ENCODE data around the gene EPHA3.

The EPHA3 gene

GRCh38 chr3:89372456-89372855 lies 265.0 kb downstream of the EPHA3 start:
- no peak for DNase-seq

GRCh38 chr3:89373434-89373833 lies 266.0 kb downstream of the EPHA3 start:
- no peak for DNase-seq

- no peak for DNase-seq
Observed at GRCh38 chr3:89375451-89375850, 268.0 kb downstream of the EPHA3 start.

- no peak for DNase-seq
Observed at GRCh38 chr3:89380016-89380415, 272.6 kb downstream of the EPHA3 start.

- DNase-seq: no peak
Observed at GRCh38 chr3:89392991-89393390, 285.6 kb downstream of the EPHA3 start.

GRCh38 chr3:89395456-89395855 lies 288.0 kb downstream of the EPHA3 start:
- DNase-seq: no peak

GRCh38 chr3:89395996-89396395 lies 288.6 kb downstream of the EPHA3 start:
- DNase-seq: no peak

GRCh38 chr3:89402051-89402450 lies 294.6 kb downstream of the EPHA3 start:
- DNase-seq: no peak

- DNase-seq: no peak
Observed at GRCh38 chr3:89405176-89405575, 297.8 kb downstream of the EPHA3 start.

GRCh38 chr3:89405593-89405992 lies 298.2 kb downstream of the EPHA3 start:
- no peak for DNase-seq

GRCh38 chr3:89411201-89411600 lies 303.8 kb downstream of the EPHA3 start:
- no peak for DNase-seq

- DNase-seq: no peak
Observed at GRCh38 chr3:89414270-89414669, 306.8 kb downstream of the EPHA3 start.

GRCh38 chr3:89419647-89420241 lies 312.3 kb downstream of the EPHA3 start:
- no peak for DNase-seq

- DNase-seq: no peak
Observed at GRCh38 chr3:89426060-89426459, 318.6 kb downstream of the EPHA3 start.

- DNase-seq: no peak
Observed at GRCh38 chr3:89434621-89435380, 327.4 kb downstream of the EPHA3 start.

GRCh38 chr3:89436846-89437245 lies 329.4 kb downstream of the EPHA3 start:
- no peak for DNase-seq

GRCh38 chr3:89440386-89440785 lies 333.0 kb downstream of the EPHA3 start:
- no peak for DNase-seq

GRCh38 chr3:89441141-89441540 lies 333.7 kb downstream of the EPHA3 start:
- DNase-seq: no peak

GRCh38 chr3:89446593-89446992 lies 339.2 kb downstream of the EPHA3 start:
- no peak for DNase-seq

GRCh38 chr3:89447243-89447642 lies 339.8 kb downstream of the EPHA3 start:
- no peak for DNase-seq

GRCh38 chr3:89449086-89449485 lies 341.7 kb downstream of the EPHA3 start:
- DNase-seq: no peak

GRCh38 chr3:89452066-89452465 lies 344.6 kb downstream of the EPHA3 start:
- no peak for DNase-seq

GRCh38 chr3:89455240-89455639 lies 347.8 kb downstream of the EPHA3 start:
- DNase-seq: no peak

GRCh38 chr3:89467898-89468363 lies 360.5 kb downstream of the EPHA3 start:
- DNase-seq: no peak

GRCh38 chr3:89472101-89472500 lies 364.7 kb downstream of the EPHA3 start:
- DNase-seq: no peak
